GM19240 (cell line): ENCODE data around the gene KCND1.

ENCODE experiments used
- DNase-seq: peaks from one replicate; pipeline ENCODE4 v3.0.0; 2011; ENCODE audit warnings: low spot score; ENCODE audit not compliant: insufficient read length

Gene KCND1

DNA sequence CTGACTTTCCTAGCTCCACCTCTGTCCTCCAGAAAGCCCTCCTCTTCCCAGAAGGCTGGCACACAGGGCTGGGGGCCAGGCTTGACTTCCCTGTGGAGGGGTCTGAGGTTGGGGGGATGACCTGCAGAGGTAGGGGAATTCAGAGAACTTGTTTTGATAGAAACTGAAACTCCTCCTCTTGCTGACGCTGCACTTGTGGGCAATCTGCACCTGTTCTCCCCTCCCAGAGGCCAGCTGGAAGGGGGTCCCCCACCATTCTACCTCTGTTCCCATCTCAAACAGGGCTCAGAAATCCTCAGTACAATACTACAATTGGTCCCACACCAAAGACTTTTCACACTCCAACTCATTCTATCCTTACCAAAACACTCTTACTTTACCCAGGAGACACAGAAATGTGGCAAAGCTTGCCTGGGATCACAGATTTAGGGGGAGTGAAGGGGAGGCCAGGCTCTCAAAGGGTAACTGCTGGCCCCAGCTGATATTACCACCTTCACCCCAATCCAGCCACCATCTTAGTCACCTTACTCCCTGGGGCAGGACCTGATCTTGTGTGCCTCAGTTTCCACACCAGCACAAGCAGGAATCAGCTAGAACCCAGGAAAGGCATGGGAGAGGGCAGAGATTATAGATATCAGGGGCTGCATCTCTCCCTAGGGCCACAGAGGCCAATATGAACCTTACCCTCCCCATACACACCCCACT lies 32.8 kb downstream of the KCND1 start:
- peak; percentile 48 for DNase-seq

DNA sequence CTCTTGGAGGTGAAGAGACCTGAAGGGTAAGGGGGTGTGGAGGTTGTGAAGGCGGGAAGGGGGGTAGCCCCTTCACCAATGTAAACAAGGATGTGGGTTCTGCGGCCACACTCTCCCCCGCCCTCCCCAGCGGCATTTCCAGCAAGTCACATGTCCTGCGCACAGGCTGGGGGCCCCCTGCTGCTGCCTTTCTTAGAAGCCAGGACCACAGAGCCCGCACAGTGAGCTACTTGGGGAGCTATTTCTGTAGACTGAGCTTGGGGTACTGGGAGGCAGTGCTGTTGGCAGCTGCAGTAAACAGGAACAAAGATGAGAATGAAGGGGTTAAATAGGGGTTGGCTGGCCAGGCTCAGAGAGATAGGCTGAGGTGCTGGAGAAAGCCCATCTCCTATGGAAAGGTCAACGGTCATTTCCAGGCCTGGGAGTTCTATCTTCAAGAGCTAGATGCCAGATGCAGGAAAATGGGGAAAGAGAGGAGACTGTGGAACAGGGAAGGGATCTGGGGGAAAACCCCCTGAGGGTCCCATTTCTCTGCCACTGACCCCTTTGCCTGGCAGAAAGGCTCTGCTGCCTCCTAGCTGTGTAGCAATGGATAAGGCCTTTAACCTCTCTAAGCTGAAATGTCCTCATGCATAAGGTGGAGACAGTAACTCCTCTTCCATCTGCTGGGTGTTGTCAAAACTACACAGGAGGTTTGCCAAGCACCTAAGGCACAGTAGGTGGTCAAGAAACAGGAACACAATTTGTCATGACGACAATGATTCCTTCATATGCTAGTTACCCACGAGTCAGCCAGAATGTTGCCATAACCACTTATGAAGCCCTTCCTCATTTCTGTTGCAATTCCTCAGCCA lies 34.4 kb downstream of the KCND1 start:
- peak; percentile 45 for DNase-seq

DNA sequence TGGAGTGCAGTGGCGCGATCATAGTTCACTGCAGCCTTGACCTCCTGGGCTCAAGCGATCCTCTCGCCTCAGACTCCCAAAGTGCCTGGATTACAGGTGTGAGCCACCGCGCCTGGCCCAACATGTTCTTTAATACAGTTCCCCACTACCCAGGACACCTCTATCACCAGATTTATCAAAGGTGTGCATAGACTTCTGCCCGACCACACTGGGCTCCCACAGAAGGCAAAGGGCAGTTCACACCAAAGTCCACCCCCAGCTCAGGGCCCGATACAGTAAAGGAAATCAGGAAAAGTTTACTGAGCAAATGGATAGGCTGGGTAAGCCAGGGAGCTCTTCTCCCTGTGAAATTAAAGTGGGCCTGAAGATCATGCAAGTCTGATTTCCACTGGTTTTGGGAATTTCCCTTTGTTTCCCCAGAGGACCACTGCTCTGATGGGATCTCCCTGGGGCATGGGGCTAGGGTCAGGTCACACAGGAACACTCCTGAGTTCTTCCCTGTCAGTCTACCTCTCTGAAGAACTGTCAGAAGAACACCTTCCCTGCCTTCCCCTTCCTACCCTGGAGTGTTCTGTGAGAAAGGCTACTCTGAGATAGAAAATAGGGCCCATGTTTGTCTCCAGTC lies 35.1 kb downstream of the KCND1 start:
- DNase-seq = no peak

DNA sequence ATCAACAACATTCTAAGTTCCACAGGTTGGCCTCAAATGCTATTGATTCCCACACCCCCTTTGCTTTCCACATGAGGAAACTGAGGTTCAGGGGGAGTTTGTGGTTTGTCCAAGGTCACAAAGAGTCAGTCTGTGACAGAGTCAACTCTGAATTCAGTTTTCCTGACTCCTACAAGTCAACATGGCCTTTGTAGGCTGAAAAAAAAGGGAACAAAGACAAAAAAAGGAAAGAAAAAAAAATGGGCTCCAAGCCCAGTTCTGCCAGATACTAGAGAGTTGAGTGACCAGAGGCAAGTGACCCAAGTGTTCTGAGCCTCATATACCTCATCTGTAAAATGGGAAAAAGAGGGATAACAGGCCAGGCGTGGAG lies 36.4 kb downstream of the KCND1 start:
- no peak for DNase-seq

DNA sequence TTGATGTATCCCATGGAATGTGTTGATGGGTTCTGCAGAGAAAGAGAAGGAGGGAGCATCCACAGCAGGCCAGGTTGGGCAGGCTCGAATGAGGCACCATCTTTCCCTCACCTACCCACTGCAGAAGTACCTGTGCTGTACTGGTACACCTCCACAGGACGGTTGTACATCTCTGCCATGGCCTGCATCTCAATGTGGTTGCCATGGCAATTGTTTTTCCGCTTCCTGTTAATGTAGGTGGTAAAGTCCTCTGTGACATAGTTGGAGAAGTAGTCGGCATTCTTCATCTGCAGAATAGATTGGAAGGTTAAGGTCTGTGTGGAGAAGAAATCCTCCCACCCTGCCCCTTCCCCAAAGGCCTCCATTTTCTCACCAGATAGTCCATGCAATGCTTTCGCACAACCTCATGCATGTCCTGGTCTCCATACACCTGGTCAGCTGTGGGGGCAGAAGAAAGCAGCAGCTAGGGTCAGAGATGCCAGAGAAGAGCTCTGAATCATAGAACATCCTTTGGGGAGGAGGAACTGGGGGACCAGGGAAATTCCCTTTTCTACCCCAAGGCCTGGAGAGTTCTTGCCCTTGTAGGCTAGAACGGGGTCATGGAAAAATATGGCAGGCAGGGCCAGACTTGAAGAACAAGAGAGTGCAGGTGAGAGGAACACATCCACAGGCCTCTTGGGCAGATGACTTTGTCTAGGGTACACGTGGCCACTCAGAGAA lies 36.9 kb downstream of the KCND1 start:
- DNase-seq = no peak

DNA sequence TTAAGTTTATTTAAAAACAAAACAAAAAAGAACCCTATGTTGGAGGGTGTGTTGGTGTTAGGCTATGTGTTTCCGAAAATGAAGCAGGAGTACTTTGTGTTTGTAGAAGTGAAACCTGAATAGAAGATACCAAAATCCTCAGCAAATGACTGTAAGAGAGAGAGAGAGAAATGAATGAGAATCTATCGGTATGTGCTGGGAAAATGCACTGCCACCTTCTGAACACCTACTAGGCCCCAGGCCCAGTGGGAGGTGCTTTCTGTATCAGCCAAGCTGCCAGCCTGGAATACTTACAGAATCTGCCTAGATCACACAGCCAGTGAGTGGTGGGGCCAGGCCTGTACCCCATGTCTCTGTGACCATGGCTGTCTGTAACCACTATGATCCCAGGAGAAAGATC lies 37.9 kb downstream of the KCND1 start:
- DNase-seq = no peak

DNA sequence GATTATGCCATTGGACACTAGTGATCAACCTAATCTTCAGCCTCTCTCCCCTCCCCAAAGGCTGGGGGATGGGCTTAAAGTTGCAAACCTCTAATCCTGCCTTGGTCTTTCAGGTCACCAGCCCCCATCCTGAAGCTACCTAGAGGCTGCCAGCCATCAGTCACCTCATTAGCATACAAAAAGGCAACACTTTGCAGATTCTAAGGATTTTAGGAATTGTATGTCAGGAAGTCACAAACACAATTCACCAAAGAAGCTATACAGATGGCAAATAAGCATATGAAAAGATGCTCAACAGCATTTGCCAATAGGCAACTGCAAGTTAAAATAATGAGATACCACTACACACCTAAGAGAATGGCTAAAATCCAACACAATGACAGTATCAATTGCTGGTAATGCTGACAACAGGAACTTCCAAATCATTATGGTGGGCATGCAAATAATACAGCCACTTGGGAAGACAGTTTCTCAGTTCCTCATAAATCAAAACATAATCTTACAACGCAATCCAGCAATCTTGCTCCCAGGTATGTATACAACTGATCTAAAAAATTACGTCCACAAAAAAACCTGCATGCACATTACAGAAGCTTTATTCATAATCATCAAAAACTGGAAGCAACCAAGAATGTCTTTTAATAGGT lies 43.8 kb downstream of the KCND1 start:
- DNase-seq = no peak

DNA sequence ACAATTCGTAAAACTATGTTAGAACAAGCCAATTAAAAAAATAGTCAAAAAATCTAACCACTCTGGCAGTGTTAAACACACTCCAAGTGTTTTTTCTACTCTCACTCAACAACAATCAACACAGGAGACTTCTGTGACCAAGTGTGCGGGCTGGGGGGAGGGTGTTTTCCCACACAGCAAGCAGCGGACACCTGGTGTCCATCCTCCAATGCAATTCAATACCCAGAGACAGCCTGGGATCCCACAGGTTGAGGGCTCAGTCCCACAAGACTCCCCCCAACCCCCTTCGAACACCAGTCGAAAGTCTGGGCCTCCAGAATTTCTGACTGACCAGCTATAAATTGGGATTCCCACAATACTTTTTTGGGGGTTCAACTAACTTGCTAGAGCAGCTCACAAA lies 44.5 kb downstream of the KCND1 start:
- DNase-seq = no peak

DNA sequence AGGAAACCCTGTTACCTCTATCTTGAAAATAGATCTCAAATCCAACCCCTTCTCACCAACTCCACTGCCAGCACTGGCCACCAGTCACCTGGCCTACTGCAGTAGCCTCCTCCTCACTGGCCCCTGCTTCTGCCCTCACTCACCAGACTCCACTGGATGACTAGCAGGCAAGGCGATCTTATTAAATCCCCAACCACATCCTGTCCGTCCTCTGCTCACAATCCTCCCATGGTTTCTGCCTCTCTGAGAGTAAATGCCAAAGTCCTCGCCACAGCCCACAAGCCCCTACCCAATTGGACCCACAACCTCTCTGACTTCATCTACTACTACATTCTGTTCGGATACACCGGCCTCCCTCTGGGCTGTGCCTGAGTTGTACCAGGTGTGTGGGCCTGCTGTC lies 47.4 kb downstream of the KCND1 start:
- DNase-seq = no peak

DNA sequence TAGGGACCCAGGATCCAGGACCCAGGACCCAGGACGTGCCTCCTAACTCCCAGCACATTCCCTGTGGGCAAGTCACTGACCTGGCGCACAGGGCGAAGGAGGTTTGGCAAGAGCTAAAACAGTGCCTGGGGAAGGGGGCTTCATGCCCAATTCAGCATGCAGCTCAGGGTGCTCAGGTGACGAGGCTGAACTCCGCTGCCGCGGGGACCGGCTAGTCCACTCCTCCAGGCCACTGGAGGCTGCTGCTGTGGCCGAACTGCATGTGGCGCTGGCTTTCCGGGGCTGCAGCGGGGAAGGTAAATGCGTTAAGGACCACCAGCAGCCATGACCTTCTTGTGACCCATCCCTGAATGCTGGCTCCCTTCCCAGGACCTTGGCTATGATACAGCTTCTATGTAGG lies 47.9 kb downstream of the KCND1 start:
- DNase-seq = no peak

DNA sequence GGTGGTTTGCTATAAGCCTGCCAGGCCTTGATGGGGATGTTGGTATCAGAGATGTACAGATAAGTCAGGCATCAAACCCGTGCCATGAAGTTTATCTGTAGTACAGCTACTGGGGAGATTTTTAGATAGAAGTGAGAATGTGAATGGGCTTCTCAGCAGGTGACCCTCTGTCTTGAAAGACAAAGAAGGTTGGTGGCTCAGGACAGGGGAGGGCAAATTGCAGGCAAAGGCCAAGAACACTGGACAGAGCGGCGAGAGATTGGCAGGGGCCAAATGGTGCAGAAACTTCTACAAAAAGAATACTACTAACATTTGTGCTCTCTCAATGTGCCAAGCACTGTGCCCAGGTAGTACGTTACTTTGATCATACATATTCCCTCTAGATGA lies 50.9 kb downstream of the KCND1 start:
- no peak for DNase-seq

DNA sequence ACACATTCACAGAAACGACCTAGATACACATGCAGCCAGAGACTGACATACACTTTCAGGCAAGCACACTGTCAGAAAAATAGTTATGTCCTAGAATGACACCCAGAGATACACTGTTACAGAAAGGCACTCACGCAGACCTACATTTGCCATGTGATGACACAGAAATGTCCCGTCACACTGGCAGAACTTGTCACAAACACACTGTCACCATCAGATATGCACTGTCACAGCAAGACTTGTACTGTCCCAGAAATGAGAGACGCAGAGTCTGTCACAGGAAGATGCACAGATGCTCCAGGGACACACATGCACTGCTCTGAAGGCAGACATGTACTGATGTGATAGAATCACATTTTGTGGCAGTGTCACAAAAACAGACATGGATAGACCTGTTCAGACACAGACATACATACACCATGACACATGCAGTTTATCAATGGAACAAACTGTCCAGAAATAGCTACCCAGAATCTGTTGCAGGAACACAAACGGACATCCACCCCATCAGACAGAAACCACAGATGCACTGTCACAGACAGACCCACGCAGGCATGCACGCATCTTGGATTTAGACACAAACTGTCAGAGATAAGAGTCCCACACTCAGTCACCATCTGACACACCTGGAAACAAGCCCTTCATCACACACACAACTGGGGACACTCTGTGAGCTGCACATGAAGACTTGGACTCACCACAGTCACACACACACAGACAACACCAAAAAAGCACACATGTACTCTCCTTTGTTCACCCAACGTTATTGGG lies 51.5 kb downstream of the KCND1 start:
- DNase-seq = no peak

DNA sequence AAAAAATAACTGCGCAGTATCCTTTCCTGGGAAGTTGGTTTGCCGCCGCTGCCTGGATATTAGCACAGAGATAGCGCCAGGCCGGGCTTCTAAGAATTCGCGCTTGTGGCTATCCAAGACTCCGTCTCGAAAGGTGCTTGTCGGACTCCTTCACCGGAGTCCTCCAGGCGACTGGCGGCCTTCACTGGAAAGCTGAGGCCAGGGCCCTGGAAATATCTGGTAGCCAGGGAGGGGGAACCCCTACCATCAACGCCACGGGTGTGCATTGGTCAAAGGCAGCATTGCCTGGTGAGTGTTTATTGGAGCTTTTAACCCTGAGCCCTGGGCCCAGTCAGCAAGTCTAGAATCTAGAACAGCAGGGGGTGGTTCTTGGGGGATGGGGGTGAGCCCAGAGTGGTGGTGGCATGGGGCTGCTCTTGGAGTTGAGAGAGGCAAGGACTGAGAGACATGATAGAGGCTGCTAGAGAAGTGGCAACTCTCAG lies 52.2 kb downstream of the KCND1 start:
- no peak for DNase-seq

DNA sequence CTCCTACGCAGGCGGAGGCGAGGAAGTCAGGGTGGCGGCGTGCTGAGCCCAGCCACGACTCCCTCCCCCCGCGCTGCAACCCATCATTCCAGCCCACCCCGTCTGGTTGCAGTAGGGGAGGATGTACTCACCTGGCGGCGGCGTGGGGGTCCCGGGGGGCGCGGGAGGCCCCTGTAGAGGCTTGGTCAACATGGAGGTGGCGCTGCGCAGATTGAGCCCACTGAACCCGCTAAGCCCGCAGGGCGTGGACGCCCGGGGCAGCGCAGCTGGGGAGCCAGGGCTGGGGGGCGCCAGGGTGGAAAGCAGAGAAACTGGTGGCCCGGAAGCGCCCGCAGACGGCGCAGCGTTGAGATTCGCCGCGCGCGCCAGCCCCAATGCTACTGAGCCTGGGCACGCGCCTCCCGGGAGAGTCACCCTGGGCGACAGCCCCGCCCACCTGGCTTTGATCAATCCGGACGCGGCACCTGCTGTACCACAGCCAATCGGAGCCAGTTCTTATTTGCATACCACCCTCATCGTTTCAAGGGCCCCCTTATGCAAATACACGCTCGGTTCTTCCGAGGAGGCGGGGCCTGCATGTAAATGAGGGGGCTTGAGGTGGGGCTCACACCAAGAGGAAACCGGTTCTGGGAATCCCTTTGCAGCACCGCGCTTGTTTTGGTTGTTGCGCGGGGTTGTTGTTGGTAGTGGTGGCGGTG lies 52.9 kb downstream of the KCND1 start, which contains the start of gene PIM2:
PIM2 (minus strand) TSS at position 382 of the 698 bp plus-strand sequence; CDS start at position 192, 190 bp downstream.
- peak; percentile 68 for DNase-seq

DNA sequence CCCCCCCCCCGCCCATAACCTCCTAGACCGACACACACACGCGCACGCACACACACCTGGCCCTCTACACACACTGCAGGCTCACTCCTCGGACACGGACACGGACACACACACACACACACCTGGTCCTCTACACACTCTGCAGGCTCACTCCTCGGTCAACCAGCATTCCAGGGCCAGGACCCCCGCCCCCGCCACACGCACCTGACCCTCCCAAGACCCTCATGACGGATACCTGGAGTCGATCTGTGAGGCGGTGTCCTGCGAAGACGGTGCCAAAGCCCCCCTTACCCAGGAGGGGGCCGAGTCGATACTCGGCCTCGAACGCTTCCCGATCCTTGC lies 53.4 kb downstream of the KCND1 start:
- DNase-seq = no peak

DNA sequence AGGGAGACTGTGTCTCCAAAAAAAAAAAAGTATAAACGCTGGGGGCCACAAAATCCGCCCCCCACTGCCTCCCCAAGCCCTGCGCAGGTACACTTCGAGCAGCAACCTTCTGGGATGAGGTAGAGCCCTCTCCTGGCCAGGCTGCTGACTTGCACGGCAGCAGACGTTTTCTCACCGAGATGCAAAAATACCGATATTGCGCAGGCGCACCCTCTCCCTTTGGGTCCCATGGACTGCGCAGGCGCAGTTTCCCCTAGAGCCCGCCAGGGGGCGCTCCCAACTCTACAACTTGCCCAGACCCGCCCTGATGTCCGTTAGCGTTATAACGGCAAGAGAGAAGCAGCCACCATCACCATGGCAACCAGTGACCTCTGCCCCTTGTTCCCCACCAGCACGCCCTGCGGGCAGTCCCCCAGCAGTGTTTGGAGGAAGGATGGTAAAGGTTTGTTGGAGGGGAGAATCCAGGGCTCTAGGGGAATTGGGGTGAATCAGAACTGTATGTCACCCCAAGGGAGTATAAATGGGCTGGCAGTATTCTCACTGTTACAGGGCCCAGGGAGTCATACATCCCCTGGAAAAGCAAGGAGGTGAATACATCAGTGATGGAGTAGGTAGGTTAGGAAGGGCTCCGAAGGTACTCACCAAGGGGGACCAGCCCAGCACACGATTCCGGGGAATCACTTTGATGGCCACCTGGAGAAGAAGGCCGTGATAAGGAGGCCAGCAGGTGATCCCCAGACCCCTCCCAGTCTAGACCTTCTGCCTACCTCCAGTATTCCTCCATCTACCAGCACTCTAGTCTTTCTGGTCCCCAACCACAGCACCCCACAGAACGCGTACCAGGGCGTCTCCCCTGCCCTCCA lies 54.3 kb downstream of the KCND1 start:
- no peak for DNase-seq

DNA sequence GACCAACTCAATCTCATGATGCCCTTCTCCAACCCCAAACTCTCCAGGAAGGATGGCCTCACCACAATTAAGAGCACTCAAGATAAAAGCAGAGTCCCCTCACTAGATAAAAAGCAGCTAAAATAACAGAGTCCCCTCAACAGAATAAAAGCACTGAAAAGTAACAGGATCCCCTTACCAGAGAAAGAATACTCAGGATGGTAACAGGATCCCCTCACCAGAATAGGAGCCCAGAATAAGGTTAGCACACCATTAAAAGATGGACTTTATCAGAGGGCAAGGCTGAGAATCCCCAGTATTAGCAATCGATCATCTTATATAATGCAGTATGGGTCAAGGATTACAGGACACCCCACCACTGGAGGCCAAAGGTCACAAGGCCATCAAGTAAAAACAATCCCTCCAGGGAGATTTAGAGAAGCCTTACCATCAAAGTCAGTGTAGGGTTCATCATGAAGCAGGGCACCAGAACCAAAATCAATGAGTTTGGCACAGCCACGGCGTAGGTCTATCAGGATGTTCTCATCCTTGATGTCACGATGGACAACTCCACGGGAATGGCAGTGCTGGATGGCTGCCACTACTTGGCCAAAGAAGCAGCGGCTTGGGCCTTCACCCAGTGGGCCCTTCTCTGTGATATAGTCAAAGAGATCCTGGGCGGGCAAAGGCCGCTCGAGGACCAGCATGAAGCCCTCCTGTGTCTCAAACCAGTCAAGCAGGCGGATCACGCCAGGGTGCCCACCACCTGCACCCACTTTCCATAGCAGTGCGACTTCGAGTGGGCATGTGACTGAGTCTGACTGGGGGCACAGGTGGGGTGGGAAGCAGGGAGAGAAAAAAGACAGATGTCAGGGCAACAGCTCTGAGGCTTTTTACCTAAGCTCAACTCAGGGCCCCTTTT lies 56.8 kb downstream of the KCND1 start:
- no peak for DNase-seq
